BJ (cell line): Measurements from ENCODE around the gene CPEB1. TPM values are rescaled to one million over a fixed set of nuclear protein-coding genes. Genes with fewer than 3 reads are reported as not detected.

Source experiments
- CTCF ChIA-PET: fragments of 350-600 bp; formaldehyde crosslinking; extraction: SDS; loops from one replicate; lab custom pipeline; 2021; ENCODE audit warnings: antibody characterized with exemption, inconsistent platforms; lab: Yijun Ruan, JAX
- POLR2A ChIA-PET: fragments of 300-600 bp; sonication (Branson Sonifier 250); formaldehyde crosslinking; extraction: SDS; loops from one replicate; lab custom pipeline; 2021; ENCODE audit warnings: antibody characterized with exemption; lab: Charles Lee
- DNase-seq: peaks from one replicate; pipeline ENCODE4 v3.0.0-alpha.2; 2011; ENCODE audit warnings: low read depth
- H3K27me3 ChIP-seq: 2 replicates; pipeline ENCODE4 v1.6.0; 2011; ENCODE audit warnings: low read length; ENCODE audit not compliant: control insufficient read depth, insufficient read depth
- H3K36me3 ChIP-seq: 2 replicates; pipeline ENCODE4 v1.5.1; 2011; ENCODE audit warnings: low read length; ENCODE audit not compliant: control insufficient read depth, insufficient read depth
- H3K4me3 ChIP-seq: 2 replicates; pipeline ENCODE4 v1.5.1; 2011; ENCODE audit warnings: low read depth, mild to moderate bottlenecking, control low read depth, low read length
- polyA plus RNA-seq: library from polyadenylated mRNA; depleted of rRNA; stranded (reverse); fragments of >200 nt; gene quantifications from 2 replicates; pipeline ENCODE4 v1.2.3, GENCODE V29; 2011
- TF ChIP-seq, protein P1 (sequence below): IDR thresholded peaks from 2 replicates; pipeline ENCODE4 v1.5.1; 2011; ENCODE audit warnings: low read depth, mild to moderate bottlenecking, control low read depth, inconsistent platforms, low read length, moderate library complexity; ENCODE audit not compliant: insufficient read depth

The CPEB1 gene
- polyA plus RNA-seq, 1 experiment = 4.1 TPM

DNA sequence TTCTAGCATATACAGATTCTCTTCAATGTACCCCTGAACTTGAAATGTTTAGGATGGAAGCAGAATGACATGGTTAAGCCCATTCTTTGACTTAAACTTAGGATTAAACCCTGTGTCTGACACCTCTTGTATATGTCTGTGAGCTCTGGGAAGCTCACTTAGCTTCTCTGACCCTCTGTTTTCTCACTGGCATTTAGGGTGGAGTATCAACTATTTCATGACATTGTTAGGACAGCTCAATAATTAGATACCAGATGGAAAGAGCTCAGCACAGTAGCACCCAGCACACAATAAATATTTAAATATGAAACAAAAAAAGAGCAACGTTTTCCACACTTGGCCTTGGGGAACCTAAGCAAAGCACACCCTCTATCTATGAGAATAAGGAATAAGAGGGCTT, 88.7 kb downstream of the CPEB1 start:
- POLR2A ChIA-PET = no interaction called here

DNA sequence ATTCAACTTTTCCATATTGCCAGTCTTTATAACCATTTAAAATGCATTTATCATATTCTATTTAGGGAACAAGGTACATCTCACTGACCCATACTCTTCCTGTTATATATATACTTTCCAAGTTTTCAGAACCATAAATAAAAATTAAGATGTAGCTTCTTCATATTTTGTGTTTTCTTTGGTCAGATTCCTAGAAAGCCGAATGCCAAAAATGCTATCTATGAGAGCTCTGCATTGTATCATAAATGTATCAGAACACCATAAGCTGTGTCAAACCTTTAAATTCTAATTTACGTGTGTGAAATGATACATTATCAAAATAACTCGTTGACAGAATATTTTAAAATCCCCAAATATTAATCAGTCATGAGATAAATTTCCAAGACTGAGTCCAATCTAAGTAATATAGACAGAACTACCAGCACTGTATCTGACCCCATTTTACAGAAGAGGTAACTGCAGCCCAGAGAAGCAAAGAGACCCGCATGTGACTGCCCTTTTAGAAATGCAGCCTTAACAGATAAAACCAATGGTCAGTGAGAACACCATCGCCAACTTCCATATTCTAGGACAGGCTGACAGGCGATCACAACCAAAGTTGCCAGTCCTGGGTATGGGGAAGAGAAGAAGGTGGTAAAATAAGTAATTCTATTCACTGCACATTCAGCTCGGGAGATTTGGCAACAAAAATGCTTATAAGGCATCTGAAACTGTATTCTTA, 90.7 kb downstream of the CPEB1 start:
- TF ChIP-seq, protein P1, sequence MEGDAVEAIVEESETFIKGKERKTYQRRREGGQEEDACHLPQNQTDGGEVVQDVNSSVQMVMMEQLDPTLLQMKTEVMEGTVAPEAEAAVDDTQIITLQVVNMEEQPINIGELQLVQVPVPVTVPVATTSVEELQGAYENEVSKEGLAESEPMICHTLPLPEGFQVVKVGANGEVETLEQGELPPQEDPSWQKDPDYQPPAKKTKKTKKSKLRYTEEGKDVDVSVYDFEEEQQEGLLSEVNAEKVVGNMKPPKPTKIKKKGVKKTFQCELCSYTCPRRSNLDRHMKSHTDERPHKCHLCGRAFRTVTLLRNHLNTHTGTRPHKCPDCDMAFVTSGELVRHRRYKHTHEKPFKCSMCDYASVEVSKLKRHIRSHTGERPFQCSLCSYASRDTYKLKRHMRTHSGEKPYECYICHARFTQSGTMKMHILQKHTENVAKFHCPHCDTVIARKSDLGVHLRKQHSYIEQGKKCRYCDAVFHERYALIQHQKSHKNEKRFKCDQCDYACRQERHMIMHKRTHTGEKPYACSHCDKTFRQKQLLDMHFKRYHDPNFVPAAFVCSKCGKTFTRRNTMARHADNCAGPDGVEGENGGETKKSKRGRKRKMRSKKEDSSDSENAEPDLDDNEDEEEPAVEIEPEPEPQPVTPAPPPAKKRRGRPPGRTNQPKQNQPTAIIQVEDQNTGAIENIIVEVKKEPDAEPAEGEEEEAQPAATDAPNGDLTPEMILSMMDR = no peak
- H3K27me3 ChIP-seq = no peaks in the 10 kb centered on the region
- H3K4me3 ChIP-seq = no peak overlapping the region
- H3K36me3 ChIP-seq = no peaks in the 10 kb centered on the region
- ChIA-PET POLR2A (no interaction called here), CTCF (interaction anchor here (1.4 kb wide), 1 partner anchor 17 kb away, joined by 3 read pairs; the partner anchor contains the start of gene RPS17)
- DNase-seq = no peak

More for the DNA sequence above, 88.7 kb downstream of the CPEB1 start:
- TF ChIP-seq, protein P1 = no peak
- H3K27me3 ChIP-seq = no peaks in the 10 kb centered on the region
- no peak overlapping the region for H3K4me3 ChIP-seq
- CTCF ChIA-PET = interaction anchor here (0.8 to 1.3 kb wide), 3 partner anchors 15 to 18 kb away, joined by 4 to 7 read pairs (median 4); partner anchors contain the start of gene RPS17
- no peak for DNase-seq
- H3K36me3 ChIP-seq = no peaks in the 10 kb centered on the region

DNA sequence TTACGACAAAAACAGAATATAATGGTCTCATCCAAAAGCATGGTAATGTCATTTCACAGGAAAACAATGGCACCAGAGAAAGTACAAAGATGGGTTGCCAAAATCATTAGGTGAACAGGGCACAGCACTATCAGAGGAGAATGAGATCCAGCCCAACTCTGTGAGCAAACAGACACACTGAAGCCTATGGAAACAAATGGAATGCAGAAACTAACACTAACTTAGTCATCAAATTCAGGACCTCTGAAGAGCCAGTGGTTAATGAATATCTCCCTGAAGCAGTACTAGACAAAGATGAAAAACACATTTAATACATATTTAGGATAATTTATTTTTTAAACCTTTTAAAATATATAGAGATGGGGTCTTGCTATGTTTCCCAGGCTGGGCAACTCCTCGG, 92.3 kb downstream of the CPEB1 start:
- no peak for DNase-seq
- Histone ChIP-seq H3K27me3 (no peaks in the 10 kb centered on the region), H3K36me3 (no peaks in the 10 kb centered on the region), H3K4me3 (no peak overlapping the region)
- CTCF ChIA-PET = interaction anchor here (1.8 kb wide), 1 partner anchor 15 kb away, joined by 4 read pairs; the partner anchor contains the start of gene RPS17
- TF ChIP-seq, protein P1 = no peak
- POLR2A ChIA-PET = no interaction called here

DNA sequence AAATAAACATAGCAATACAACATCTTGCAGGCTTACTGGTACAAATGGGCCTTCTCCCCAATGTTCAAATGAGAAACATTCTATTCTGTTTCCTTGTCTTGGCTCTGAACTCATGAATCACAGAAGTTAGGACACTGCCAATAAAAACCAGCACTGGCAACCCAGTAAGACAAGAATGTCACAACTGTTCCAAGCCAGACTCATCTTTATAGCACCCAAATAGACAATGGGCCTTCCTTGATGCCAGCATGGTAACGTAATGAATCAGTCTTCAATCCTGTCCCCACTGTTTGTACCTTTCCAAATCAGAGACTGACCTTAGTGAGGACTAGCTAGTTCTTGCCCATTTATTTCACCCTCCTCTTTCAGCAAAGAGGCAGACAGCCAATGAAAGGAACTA, 92.8 kb downstream of the CPEB1 start:
- Histone ChIP-seq H3K36me3 (no peaks in the 10 kb centered on the region), H3K27me3 (no peaks in the 10 kb centered on the region), H3K4me3 (no peak overlapping the region)
- POLR2A ChIA-PET = no interaction called here
- TF ChIP-seq, protein P1 = no peak
- DNase-seq = no peak
- CTCF ChIA-PET = interaction anchor here (1.8 kb wide), 1 partner anchor 14 kb away, joined by 4 read pairs; the partner anchor contains the start of gene RPS17

DNA sequence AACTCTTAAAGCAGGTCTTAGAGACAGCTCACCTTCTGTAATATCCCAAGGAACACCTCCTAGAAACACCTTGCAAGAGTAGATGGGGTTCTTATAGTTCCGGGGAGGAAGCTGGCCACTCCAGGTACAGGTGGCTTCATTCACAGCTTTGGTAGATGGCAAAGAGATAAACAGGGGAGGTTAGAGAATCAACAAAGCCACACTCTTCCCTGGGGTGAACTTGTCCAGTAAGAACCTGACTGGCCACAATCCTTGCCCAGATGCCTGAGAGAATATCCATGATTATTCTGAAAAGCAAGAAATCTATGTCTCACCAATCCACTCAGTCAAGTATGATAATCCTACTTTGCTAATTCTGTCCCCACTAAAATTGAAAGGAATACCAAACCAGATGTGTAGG, 93.3 kb downstream of the CPEB1 start:
- TF ChIP-seq, protein P1 = no peak
- DNase-seq = no peak

More for the DNA sequence above, 93.3 kb downstream of the CPEB1 start:
- ChIA-PET CTCF (interaction anchor here (1.8 kb wide), 1 partner anchor 14 kb away, joined by 4 read pairs; the partner anchor contains the start of gene RPS17), POLR2A (no interaction called here)
- Histone ChIP-seq H3K36me3 (no peaks in the 10 kb centered on the region), H3K27me3 (no peaks in the 10 kb centered on the region), H3K4me3 (no peak overlapping the region)
